ENCODE results near the gene DBF4.

DNA sequence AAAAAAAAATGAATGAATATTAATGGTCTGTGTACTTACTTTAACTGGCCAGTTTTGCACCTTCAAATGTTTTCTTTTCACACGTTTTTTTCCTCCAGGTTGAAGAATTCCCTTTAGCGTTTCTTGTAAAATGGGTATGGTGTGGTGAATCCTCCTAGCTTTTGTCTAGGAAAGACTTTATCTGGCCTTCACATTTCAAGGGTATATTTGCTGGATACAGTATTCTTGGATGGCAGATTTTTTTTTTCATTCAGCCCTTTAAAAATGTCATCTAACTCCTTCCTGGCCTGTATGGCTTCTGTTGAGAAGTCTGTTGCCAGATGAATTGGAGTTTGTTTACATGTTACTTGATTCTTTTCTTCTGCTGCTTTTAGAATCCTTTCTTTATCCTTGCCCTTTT, 10.2 kb upstream of the DBF4 start:
- TF ChIP-seq, protein P1, sequence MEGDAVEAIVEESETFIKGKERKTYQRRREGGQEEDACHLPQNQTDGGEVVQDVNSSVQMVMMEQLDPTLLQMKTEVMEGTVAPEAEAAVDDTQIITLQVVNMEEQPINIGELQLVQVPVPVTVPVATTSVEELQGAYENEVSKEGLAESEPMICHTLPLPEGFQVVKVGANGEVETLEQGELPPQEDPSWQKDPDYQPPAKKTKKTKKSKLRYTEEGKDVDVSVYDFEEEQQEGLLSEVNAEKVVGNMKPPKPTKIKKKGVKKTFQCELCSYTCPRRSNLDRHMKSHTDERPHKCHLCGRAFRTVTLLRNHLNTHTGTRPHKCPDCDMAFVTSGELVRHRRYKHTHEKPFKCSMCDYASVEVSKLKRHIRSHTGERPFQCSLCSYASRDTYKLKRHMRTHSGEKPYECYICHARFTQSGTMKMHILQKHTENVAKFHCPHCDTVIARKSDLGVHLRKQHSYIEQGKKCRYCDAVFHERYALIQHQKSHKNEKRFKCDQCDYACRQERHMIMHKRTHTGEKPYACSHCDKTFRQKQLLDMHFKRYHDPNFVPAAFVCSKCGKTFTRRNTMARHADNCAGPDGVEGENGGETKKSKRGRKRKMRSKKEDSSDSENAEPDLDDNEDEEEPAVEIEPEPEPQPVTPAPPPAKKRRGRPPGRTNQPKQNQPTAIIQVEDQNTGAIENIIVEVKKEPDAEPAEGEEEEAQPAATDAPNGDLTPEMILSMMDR (IDR thresholded peaks at IDR 0.05): no peak
- no peak for TF ChIP-seq POLR2A (IDR thresholded peaks at IDR 0.05)
- no peak for TF ChIP-seq POLR2AphosphoS5 (IDR thresholded peaks at IDR 0.05)
